ENCODE data around the gene WDR18.
A peak's percentile ranks its signal among the peaks of the same experiment; 100 is the strongest.

WDR18 gene

GRCh38 chr19:1017115-1017905 lies 33.2 kb downstream of the WDR18 start:
- DNase-seq (ENCODE audit: extremely low read depth, insufficient read length) = no peak
- peaks cover 25% of the 10 kb centered on the region for H3K36me3 ChIP-seq (ENCODE audit: control insufficient read depth, insufficient read depth, low read length)
- H3K27me3 ChIP-seq (replicated peaks; ENCODE audit: control insufficient read depth, insufficient read depth, low read length) = no peaks in the 10 kb centered on the region
- no peak for TF ChIP-seq CTCF (IDR thresholded peaks at IDR 0.05; ENCODE audit: insufficient read depth, low read length, poor library complexity, severe bottlenecking)
- peak overlapping the region; percentile 45 for H3K4me3 ChIP-seq (replicated peaks; ENCODE audit: low read depth, low read length)

GRCh38 chr19:1017906-1018305 lies 33.8 kb downstream of the WDR18 start:
- TF ChIP-seq CTCF (IDR thresholded peaks at IDR 0.05; ENCODE audit: insufficient read depth, low read length, poor library complexity, severe bottlenecking) = no peak
- H3K27me3 ChIP-seq (replicated peaks; ENCODE audit: control insufficient read depth, insufficient read depth, low read length) = no peaks in the 10 kb centered on the region
- DNase-seq (ENCODE audit: extremely low read depth, insufficient read length) = no peak
- H3K36me3 ChIP-seq (ENCODE audit: control insufficient read depth, insufficient read depth, low read length) = peaks cover 24% of the 10 kb centered on the region
- H3K4me3 ChIP-seq (replicated peaks; ENCODE audit: low read depth, low read length) = peak overlapping the region; percentile 45

- Histone ChIP-seq H3K36me3 (ENCODE audit: control insufficient read depth, insufficient read depth, low read length) (peaks cover 19% of the 10 kb centered on the region), H3K27me3 (replicated peaks; ENCODE audit: control insufficient read depth, insufficient read depth, low read length) (no peaks in the 10 kb centered on the region), H3K4me3 (replicated peaks; ENCODE audit: low read depth, low read length) (peak overlapping the region; percentile 33)
- no peak for TF ChIP-seq CTCF (IDR thresholded peaks at IDR 0.05; ENCODE audit: insufficient read depth, low read length, poor library complexity, severe bottlenecking)
- DNase-seq (ENCODE audit: extremely low read depth, insufficient read length) = no peak
Measured at GRCh38 chr19:1018393-1018792, 34.2 kb downstream of the WDR18 start.

- no peak for TF ChIP-seq CTCF (IDR thresholded peaks at IDR 0.05; ENCODE audit: insufficient read depth, low read length, poor library complexity, severe bottlenecking)
- Histone ChIP-seq H3K4me3 (replicated peaks; ENCODE audit: low read depth, low read length) (peak overlapping the region; percentile 98), H3K27me3 (replicated peaks; ENCODE audit: control insufficient read depth, insufficient read depth, low read length) (no peaks in the 10 kb centered on the region), H3K36me3 (ENCODE audit: control insufficient read depth, insufficient read depth, low read length) (peaks cover 14% of the 10 kb centered on the region)
- no peak for DNase-seq (ENCODE audit: extremely low read depth, insufficient read length)
Measured at GRCh38 chr19:1018932-1019615, 34.9 kb downstream of the WDR18 start.

GRCh38 chr19:1019616-1019961 lies 35.4 kb downstream of the WDR18 start:
- peak overlapping the region; percentile 98 for H3K4me3 ChIP-seq (replicated peaks; ENCODE audit: low read depth, low read length)
- no peak for DNase-seq (ENCODE audit: extremely low read depth, insufficient read length)
- TF ChIP-seq CTCF (IDR thresholded peaks at IDR 0.05; ENCODE audit: insufficient read depth, low read length, poor library complexity, severe bottlenecking) = no peak

More at GRCh38 chr19:1019616-1019961, 35.4 kb downstream of the WDR18 start:
- Histone ChIP-seq H3K36me3 (ENCODE audit: control insufficient read depth, insufficient read depth, low read length) (peaks cover 14% of the 10 kb centered on the region), H3K27me3 (replicated peaks; ENCODE audit: control insufficient read depth, insufficient read depth, low read length) (no peaks in the 10 kb centered on the region)

All from GM06990 (cell line).